Activated naive CD8-positive, alpha-beta T cell treated with anti-CD3 and anti-CD28 coated beads, Interleukin-2, amount 10 ng/mL, durations not matched to agents 7 days and 5 days (primary cell): ENCODE results near the gene ZNF552. TPM values are rescaled to one million over a fixed set of nuclear protein-coding genes. Genes with fewer than 3 reads are reported as not detected.

Experiments used
- total RNA-seq, 2 experiments: library from RNA; stranded (reverse); gene quantifications; one replicate each; pipeline ENCODE4 v1.2.3, GENCODE V29; 2021

The ZNF552 gene
- total RNA-seq, 2 experiments from 2014 or later = 10.8 to 13.6 TPM

Other genes with a start within 250 kb of the ZNF552 start
- 10 to 100 TPM in 1 of 2 experiments, 1 to 10 TPM in 1; 10.0 to 10.5 TPM for gene ZNF416, start 236.0 kb downstream of the ZNF552 start, total RNA-seq
- 10 to 100 TPM; 17.9 TPM for gene ZIK1, start 230.8 kb downstream of the ZNF552 start, total RNA-seq
- 10 to 100 TPM; 14.0 to 14.2 TPM for gene ZNF530, start 215.0 kb downstream of the ZNF552 start, total RNA-seq
- 10 to 100 TPM; 29.7 to 34.3 TPM for gene ZNF134, start 200.7 kb downstream of the ZNF552 start, total RNA-seq
- 10 to 100 TPM; 30.6 to 33.6 TPM for gene ZNF211, start 181.7 kb downstream of the ZNF552 start, total RNA-seq
- gene ZSCAN4, start 146.0 kb downstream of the ZNF552 start, total RNA-seq = not detected
- 10 to 100 TPM; 18.1 to 21.3 TPM for gene ZNF551, start 132.9 kb downstream of the ZNF552 start, total RNA-seq
- gene ZNF154, start 105.7 kb downstream of the ZNF552 start, total RNA-seq = 10 to 100 TPM; 14.9 to 17.3 TPM
- 10 to 100 TPM; 22.4 to 23.7 TPM for gene ZNF671, start 87.3 kb downstream of the ZNF552 start, total RNA-seq
- gene ZNF776, start 68.1 kb downstream of the ZNF552 start, total RNA-seq = 10 to 100 TPM; 27.9 to 29.0 TPM
- 10 to 100 TPM; 29.0 to 29.2 TPM for gene ZNF586, start 45.2 kb downstream of the ZNF552 start, total RNA-seq
- 10 to 100 TPM; 19.1 to 21.0 TPM for gene ZNF587B, start 15.4 kb upstream of the ZNF552 start, total RNA-seq
- 10 to 100 TPM; 46.6 to 52.7 TPM for gene ZNF587, start 34.9 kb upstream of the ZNF552 start, total RNA-seq
- 10 to 100 TPM; 38.4 to 43.3 TPM for gene ZNF814, start 74.1 kb upstream of the ZNF552 start, total RNA-seq
- gene ZNF417, start 101.7 kb upstream of the ZNF552 start, total RNA-seq = 10 to 100 TPM; 35.8 to 36.5 TPM
- 10 to 100 TPM; 14.8 to 16.8 TPM for gene ZNF418, start 120.5 kb upstream of the ZNF552 start, total RNA-seq
- gene ZNF256, start 132.8 kb upstream of the ZNF552 start, total RNA-seq = 10 to 100 TPM; 16.0 to 18.8 TPM
- under 1 TPM; 0.79 to 0.91 TPM for gene C19orf18, start 159.6 kb upstream of the ZNF552 start, total RNA-seq
- gene ZNF606, start 187.9 kb upstream of the ZNF552 start, total RNA-seq = 10 to 100 TPM; 21.3 to 22.2 TPM
- not detected for gene ZSCAN1, start 219.1 kb upstream of the ZNF552 start, total RNA-seq
- 1 to 10 TPM; 3.8 TPM for gene ZNF135, start 244.4 kb upstream of the ZNF552 start, total RNA-seq